Lung (tissue), 12 donors: Measurements from ENCODE around the gene HNRNPDL. TPM values are rescaled to one million over a fixed set of nuclear protein-coding genes. Genes with fewer than 3 reads are reported as not detected.
"Not testable (repeated sequence)": the region's sequence is repeated elsewhere in the genome, so short reads cannot be mapped to it uniquely, and the experiment has no call there.

Experiments used
- ATAC-seq: fragments of 200-7000 bp; cut with Tn5 transposase; one replicate; pipeline ENCODE4 v1.9.1; 2020; ENCODE audit warnings: moderate number of reproducible peaks; ENCODE audit not compliant: insufficient read depth, low FRiP score
- DNase-seq, 3 donors: peaks; one replicate each; pipeline ENCODE4 v3.0.0-alpha.2; 2013 to 2017
- H3K27ac ChIP-seq, 2 donors: one replicate each; pipeline ENCODE4 v1.5.1; 2013; ENCODE audit warnings: mild to moderate bottlenecking in 2 of 2, moderate library complexity in 2 of 2, control low read depth in 1 of 2, inconsistent platforms in 1 of 2, low read depth in 1 of 2, low read length in 1 of 2
- H3K27me3 ChIP-seq, 3 donors: one replicate each; pipeline ENCODE4 v1.5.1; 2013; ENCODE audit warnings: low read length in 2 of 3; ENCODE audit not compliant: control insufficient read depth in 3 of 3, insufficient read depth in 3 of 3
- H3K36me3 ChIP-seq, 4 donors: one replicate each; pipeline ENCODE4 v1.5.1; 2013; ENCODE audit warnings: low read length in 4 of 4, mild to moderate bottlenecking in 1 of 4, moderate library complexity in 1 of 4; ENCODE audit not compliant: control insufficient read depth in 4 of 4, insufficient read depth in 4 of 4
- H3K4me1 ChIP-seq, 5 donors: one replicate each; pipeline ENCODE4 v1.5.1; 2013; ENCODE audit warnings: low read length in 5 of 5, mild to moderate bottlenecking in 2 of 5, moderate library complexity in 1 of 5; ENCODE audit not compliant: control insufficient read depth in 5 of 5, insufficient read depth in 5 of 5
- H3K4me3 ChIP-seq: one replicate; pipeline ENCODE4 v1.5.1; 2013; ENCODE audit warnings: mild to moderate bottlenecking, control low read depth, moderate library complexity
- H3K9ac ChIP-seq, 2 donors: one replicate each; pipeline ENCODE4 v1.5.1; 2013; ENCODE audit warnings: low read length in 2 of 2, control low read depth in 1 of 2; ENCODE audit not compliant: insufficient read depth in 1 of 2
- H3K9me3 ChIP-seq, 4 donors: one replicate each; pipeline ENCODE4 v1.5.1; 2013; ENCODE audit warnings: low read length in 3 of 4, mild to moderate bottlenecking in 1 of 4, moderate library complexity in 1 of 4; ENCODE audit not compliant: control insufficient read depth in 4 of 4, insufficient read depth in 3 of 4
- WGBS, 2 donors: extraction: QIAGEN DNeasy Blood & Tissue Kit; methylation state at CpG; one replicate each; pipeline ENCODE4 v1.1.7; 2013; 5-methylcytosine and 5-hydroxymethylcytosine counted together
- polyA plus RNA-seq, 2 donors: library from polyadenylated mRNA; stranded (reverse); fragments of 200-250 nt; gene quantifications; one replicate each; pipeline ENCODE4 v1.2.1, GENCODE V29; 2013
- total RNA-seq, 2 donors: library from RNA; depleted of rRNA in 1 of 2; stranded (reverse); fragments of >200 nt in 1 of 2; gene quantifications; one replicate each; pipeline ENCODE4 v1.2.1, GENCODE V29; 2014 to 2021
- TF ChIP-seq, protein P1 (sequence below): IDR thresholded peaks from 2 replicates; pipeline ENCODE4 v1.5.1; 2012; ENCODE audit warnings: mild to moderate bottlenecking; ENCODE audit errors: control extremely low read depth, extremely low read depth
- donor health status: control.
- donor health status: control.
- donor health status: Bipolar disorder and iron deficiency.
- donor health status: healthy.
- donor health status: DM: yes; HTN: yes; CAD: no.

The HNRNPDL gene
- total and polyA plus RNA-seq, 4 donors = 228 to 269 (median 261) TPM

GRCh38 chr4:82397527-82397926 lies 32.7 kb downstream of the HNRNPDL start:
- Histone ChIP-seq H3K9me3 (no peaks in the 10 kb centered on the region), H3K9ac (no peak overlapping the region), H3K4me1 (peaks cover 0 to 2% (median 0%) of the 10 kb centered on the region in 5 donors), H3K36me3 (no peaks in the 10 kb centered on the region), H3K27ac (no peak overlapping the region), H3K27me3 (no peaks in the 10 kb centered on the region), H3K4me3 (no peak overlapping the region)
- TF ChIP-seq, protein P1, sequence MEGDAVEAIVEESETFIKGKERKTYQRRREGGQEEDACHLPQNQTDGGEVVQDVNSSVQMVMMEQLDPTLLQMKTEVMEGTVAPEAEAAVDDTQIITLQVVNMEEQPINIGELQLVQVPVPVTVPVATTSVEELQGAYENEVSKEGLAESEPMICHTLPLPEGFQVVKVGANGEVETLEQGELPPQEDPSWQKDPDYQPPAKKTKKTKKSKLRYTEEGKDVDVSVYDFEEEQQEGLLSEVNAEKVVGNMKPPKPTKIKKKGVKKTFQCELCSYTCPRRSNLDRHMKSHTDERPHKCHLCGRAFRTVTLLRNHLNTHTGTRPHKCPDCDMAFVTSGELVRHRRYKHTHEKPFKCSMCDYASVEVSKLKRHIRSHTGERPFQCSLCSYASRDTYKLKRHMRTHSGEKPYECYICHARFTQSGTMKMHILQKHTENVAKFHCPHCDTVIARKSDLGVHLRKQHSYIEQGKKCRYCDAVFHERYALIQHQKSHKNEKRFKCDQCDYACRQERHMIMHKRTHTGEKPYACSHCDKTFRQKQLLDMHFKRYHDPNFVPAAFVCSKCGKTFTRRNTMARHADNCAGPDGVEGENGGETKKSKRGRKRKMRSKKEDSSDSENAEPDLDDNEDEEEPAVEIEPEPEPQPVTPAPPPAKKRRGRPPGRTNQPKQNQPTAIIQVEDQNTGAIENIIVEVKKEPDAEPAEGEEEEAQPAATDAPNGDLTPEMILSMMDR = no peak
- ATAC-seq (no peak), DNase-seq (no peak)
- 95 to 99% methylated on average over 3 of the region's 3 CpGs for WGBS, 2 donors

DNA sequence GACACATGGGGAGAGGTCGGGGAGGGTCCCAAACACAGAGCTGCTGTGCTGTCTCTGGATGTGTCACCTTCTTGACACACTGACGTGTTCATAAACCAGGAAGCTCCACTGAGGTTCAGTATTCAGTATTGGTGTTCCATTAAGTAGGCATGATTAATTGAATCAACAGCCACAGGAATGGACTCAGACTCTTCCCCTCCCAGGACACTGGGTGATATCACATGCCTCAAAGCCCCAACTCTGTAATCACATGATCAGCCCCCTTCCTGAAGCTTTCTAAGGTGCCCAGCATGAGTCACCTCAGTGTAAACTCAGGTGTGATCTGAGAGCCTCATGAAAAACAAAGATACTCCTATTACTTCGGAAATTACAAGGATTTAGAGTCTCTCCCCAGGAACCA lies 35.4 kb downstream of the HNRNPDL start:
- 81 to 88% methylated on average over 3 of the region's 3 CpGs for WGBS, 2 donors
- H3K36me3 ChIP-seq = no peaks in the 10 kb centered on the region
- H3K27ac ChIP-seq = no peak overlapping the region
- H3K4me1 ChIP-seq = peaks cover 0 to 2% (median 0%) of the 10 kb centered on the region in 5 donors
- H3K4me3 ChIP-seq = no peak overlapping the region
- DNase-seq = no peak
- H3K9me3 ChIP-seq = no peaks in the 10 kb centered on the region
- TF ChIP-seq, protein P1 = no peak
- no peak for ATAC-seq
- no peaks in the 10 kb centered on the region for H3K27me3 ChIP-seq
- H3K9ac ChIP-seq = no peak overlapping the region

- DNase-seq = not testable (repeated sequence)
These were observed 40.2 kb downstream of the HNRNPDL start for GRCh38 chr4:82390061-82390460.

DNA sequence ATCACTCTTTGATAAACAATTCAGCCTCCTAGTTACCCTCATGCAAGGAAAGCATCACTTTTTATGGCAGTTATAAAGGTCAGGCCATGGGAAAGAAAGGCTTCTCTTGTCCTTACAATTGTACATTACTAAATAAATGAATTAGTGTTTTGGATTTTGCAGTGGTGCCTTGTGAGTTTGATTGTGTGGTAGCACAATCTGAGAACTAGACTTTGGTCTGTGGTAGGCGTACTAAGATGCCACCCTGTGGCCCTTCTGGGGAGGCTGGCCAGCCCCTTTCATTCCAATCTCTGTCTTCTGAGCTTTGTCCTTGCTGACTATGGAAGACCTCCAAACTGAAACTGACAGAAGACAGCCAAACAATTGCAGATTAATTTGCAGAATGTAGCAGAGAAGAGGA lies 41.9 kb downstream of the HNRNPDL start:
- 84 to 93% methylated on average over 1 of the region's 1 CpG for WGBS, 2 donors
- Histone ChIP-seq H3K9me3 (no peaks in the 10 kb centered on the region), H3K9ac (no peak overlapping the region), H3K27ac (no peak overlapping the region), H3K4me1 (peaks cover 0 to 2% (median 0%) of the 10 kb centered on the region in 5 donors), H3K36me3 (no peaks in the 10 kb centered on the region), H3K4me3 (no peak overlapping the region), H3K27me3 (no peaks in the 10 kb centered on the region)
- TF ChIP-seq, protein P1 = no peak
- DNase-seq (no peak), ATAC-seq (no peak)

More at GRCh38 chr4:82390061-82390460, 40.2 kb downstream of the HNRNPDL start:
- WGBS, 2 donors = 88 to 90% methylated on average over 9 of the region's 9 CpGs
- H3K4me1 ChIP-seq, H3K27me3 ChIP-seq, H3K9me3 ChIP-seq, H3K27ac ChIP-seq, ATAC-seq, H3K4me3 ChIP-seq, H3K36me3 ChIP-seq, H3K9ac ChIP-seq: not testable (repeated sequence)

DNA sequence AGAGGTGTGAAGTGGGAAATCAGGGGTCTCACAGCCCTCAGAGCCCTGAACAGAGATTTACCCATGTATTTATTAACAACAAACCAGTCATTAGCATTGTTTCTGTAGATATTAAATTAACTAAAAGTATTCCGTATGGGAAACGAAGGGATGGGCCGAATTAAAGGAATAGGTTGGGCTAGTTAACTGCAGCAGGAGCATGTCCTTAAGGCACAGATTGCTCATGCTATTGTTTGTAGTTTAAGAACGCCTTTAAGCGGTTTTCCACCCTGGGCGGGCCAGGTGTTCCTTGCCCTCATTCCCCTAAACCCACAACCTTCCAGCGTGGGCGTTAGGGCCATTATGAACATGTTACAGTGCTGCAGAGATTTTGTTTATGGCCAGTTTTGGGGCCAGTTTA lies 44.0 kb downstream of the HNRNPDL start:
- H3K27ac ChIP-seq, DNase-seq, H3K9me3 ChIP-seq, H3K9ac ChIP-seq, ATAC-seq, H3K27me3 ChIP-seq, H3K4me1 ChIP-seq, H3K4me3 ChIP-seq, H3K36me3 ChIP-seq: not testable (repeated sequence)
- 93 to 97% methylated on average over 8 of the region's 8 CpGs for WGBS, 2 donors
